ENCODE measurements around the gene SAFB2.
A peak's percentile ranks its signal among the peaks of the same experiment; 100 is the strongest.

The SAFB2 gene

DNA sequence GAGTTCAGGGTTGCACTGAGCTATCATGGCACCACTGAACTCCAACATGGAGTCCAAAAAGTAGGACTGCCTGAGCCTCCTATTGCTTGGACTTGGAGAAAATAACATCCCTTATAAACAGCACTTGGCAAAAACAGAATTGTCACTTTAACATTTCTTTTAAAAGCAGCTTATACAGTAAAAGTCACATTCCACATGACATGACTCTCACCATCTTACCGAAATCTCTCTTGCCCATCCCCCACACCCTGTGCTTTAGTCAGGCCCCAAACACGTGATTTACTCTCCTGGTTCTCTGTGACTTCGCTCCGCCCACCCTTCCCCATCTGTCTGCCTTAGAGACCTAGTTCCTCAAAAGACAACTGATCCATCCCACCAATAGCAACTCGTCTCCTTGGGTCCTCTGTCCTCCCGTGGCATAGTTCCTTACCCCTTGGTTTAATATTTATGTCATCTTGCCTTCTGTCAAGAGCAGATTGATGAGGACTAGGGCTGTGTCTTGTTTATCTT, 4.9 kb upstream of the SAFB2 start:
- no peak overlapping the region for H3K4me3 ChIP-seq (replicated peaks in 1 of 2; ENCODE audit: low read depth in 2 of 2, low read length in 2 of 2)
- DNase-seq (ENCODE audit: low read depth in 2 of 2), result peak in 1 of 2 donors; percentile 47
- TF ChIP-seq, protein P1, sequence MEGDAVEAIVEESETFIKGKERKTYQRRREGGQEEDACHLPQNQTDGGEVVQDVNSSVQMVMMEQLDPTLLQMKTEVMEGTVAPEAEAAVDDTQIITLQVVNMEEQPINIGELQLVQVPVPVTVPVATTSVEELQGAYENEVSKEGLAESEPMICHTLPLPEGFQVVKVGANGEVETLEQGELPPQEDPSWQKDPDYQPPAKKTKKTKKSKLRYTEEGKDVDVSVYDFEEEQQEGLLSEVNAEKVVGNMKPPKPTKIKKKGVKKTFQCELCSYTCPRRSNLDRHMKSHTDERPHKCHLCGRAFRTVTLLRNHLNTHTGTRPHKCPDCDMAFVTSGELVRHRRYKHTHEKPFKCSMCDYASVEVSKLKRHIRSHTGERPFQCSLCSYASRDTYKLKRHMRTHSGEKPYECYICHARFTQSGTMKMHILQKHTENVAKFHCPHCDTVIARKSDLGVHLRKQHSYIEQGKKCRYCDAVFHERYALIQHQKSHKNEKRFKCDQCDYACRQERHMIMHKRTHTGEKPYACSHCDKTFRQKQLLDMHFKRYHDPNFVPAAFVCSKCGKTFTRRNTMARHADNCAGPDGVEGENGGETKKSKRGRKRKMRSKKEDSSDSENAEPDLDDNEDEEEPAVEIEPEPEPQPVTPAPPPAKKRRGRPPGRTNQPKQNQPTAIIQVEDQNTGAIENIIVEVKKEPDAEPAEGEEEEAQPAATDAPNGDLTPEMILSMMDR (IDR thresholded peaks at IDR 0.05; ENCODE audit: low read depth, low read length), result no peak

DNA sequence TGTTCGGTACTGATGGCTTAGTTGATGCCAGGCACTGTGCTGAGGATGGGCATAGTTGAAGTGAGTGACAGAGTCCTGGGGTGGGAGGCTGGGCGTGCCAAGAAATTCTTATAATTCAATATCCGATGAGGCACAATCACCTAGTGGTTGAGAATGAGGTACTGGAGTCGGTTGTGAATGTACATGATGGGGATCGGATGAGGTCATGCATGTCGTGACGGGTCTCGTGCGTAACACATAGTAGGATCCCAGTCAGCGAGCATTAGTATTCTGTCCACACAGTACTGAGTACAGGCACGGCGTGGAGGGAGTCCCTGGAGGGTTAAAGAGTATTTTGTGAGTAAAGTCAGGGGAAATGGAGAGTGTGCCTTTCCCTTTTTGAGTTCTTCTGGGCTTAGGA, 3.1 kb upstream of the SAFB2 start:
- peak in 1 of 2 donors; percentile 22 for DNase-seq (ENCODE audit: low read depth in 2 of 2)
- TF ChIP-seq, protein P1 (IDR thresholded peaks at IDR 0.05; ENCODE audit: low read depth, low read length), result no peak
- no peak overlapping the region for H3K4me3 ChIP-seq (replicated peaks in 1 of 2; ENCODE audit: low read depth in 2 of 2, low read length in 2 of 2)

DNA sequence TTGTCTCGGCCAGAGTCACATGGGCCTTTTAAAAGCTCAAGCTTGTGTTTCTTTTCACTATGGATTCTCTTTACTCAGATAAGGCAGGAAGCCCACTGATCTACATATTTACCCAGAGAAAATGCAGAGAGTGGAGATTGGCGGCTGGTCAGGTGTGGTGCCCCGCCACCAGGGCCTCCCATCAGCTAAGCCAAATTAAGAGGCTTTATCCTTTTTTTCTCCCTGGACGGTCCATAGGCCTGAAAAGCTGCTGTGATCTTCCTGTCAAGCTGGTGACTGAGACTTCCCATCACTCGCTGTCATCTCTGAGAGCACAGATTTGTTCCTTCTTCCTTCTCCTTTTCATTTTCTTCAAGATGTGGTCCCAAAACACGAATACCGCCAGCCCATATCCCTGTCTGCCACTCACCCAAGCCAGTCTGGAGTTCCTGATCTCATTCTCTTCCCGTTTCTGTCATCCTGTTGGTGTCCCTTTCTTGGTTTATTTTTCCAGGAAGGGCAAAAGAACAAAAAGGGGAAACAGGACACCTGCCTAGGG, 2.2 kb upstream of the SAFB2 start:
- no peak for DNase-seq (ENCODE audit: low read depth in 2 of 2)
- peak overlapping the region; percentile 99 to 100 for H3K4me3 ChIP-seq (replicated peaks in 1 of 2; ENCODE audit: low read depth in 2 of 2, low read length in 2 of 2)

GRCh38 chr19:5624018-5624663, 1.6 kb upstream of the SAFB2 start:
- TF ChIP-seq, protein P1 (IDR thresholded peaks at IDR 0.05; ENCODE audit: low read depth, low read length), result no peak
- DNase-seq (ENCODE audit: low read depth in 2 of 2), result peak; percentile 38 to 59
- H3K4me3 ChIP-seq (replicated peaks in 1 of 2; ENCODE audit: low read depth in 2 of 2, low read length in 2 of 2), result peak overlapping the region; percentile 99 to 100

More for the DNA sequence above, 2.2 kb upstream of the SAFB2 start:
- TF ChIP-seq, protein P1 (IDR thresholded peaks at IDR 0.05; ENCODE audit: low read depth, low read length), result no peak

DNA sequence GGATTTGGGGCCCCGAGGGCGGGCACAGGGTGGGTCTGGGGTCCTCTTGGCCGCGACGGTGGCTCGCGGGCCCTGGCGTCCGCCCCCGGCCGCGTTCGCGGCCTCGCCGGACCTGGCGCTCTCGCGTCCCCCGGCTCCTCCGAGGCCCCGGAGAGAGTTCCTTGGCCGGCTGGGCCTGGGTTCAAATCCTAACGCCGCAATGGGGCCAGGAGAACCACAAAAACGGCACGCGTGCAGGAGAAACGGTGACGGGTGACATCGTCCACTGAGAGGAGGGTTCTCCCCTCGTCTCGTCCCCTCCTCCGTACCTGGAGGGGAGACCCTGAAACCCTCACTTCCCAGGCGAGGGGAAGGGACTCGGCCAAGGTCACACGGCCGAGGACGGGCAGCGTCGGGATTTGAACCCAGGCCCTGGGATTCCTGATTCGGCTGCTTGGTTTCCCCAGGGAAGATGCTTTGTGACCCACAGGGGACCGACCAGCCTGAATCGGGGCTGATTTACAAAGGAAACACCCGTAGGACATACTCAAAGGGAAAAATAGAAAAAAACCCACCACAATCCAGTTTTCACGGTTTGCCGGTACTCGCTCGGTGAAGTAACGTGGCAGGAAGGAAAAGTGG, 931 bp upstream of the SAFB2 start:
- TF ChIP-seq, protein P1 (IDR thresholded peaks at IDR 0.05; ENCODE audit: low read depth, low read length), result no peak
- peak overlapping the region; percentile 99 to 100 for H3K4me3 ChIP-seq (replicated peaks in 1 of 2; ENCODE audit: low read depth in 2 of 2, low read length in 2 of 2)
- DNase-seq (ENCODE audit: low read depth in 2 of 2), result no peak

GRCh38 chr19:5621945-5622464, 571 bp downstream of the SAFB2 start:
- H3K4me3 ChIP-seq (replicated peaks in 1 of 2; ENCODE audit: low read depth in 2 of 2, low read length in 2 of 2), result peak overlapping the region; percentile 99 to 100
- TF ChIP-seq, protein P1 (IDR thresholded peaks at IDR 0.05; ENCODE audit: low read depth, low read length), result no peak
- DNase-seq (ENCODE audit: low read depth in 2 of 2), result peak in 1 of 2 donors; percentile 7
